GM23338 (cell line): ENCODE results near the gene GRK5. TPM values are rescaled to one million over a fixed set of nuclear protein-coding genes. Genes with fewer than 3 reads are reported as not detected.

Experiments used
- ATAC-seq: fragments of 200-7000 bp; cut with Tn5 transposase; 3 replicates; pipeline ENCODE4 v1.9.1; 2020
- DNase-seq: peaks from one replicate; pipeline ENCODE4 v3.0.0-alpha.2; 2015; ENCODE audit warnings: low spot score
- H2AFZ ChIP-seq: fragments of 200-600 bp; sonication (generic); 2 replicates; pipeline ENCODE4 v1.8.0; 2016; ENCODE audit warnings: antibody characterized with exemption, mild to moderate bottlenecking, moderate library complexity
- H3F3A ChIP-seq: fragments of 200-600 bp; sonication (generic); replicated peaks from 2 replicates; pipeline ENCODE4 v1.8.0; 2017; ENCODE audit warnings: antibody characterized with exemption, mixed run types, low read depth
- H3K27ac ChIP-seq: fragments of 200-600 bp; sonication (generic); 2 replicates; pipeline ENCODE4 v1.6.1; 2016; ENCODE audit warnings: low read depth
- H3K27me3 ChIP-seq: fragments of 200-600 bp; sonication (generic); 2 replicates; pipeline ENCODE4 v1.8.0; 2016; ENCODE audit warnings: mild to moderate bottlenecking, mixed run types, moderate library complexity; ENCODE audit not compliant: insufficient read depth
- H3K36me3 ChIP-seq: fragments of 200-600 bp; sonication (generic); 2 replicates; pipeline ENCODE4 v1.8.0; 2016; ENCODE audit warnings: mild to moderate bottlenecking; ENCODE audit not compliant: insufficient read depth
- H3K4me1 ChIP-seq: fragments of 200-600 bp; sonication (generic); 2 replicates; pipeline ENCODE4 v1.8.0; 2016; ENCODE audit warnings: mild to moderate bottlenecking, moderate library complexity; ENCODE audit not compliant: insufficient read depth
- H3K4me2 ChIP-seq: fragments of 200-600 bp; sonication (generic); 2 replicates; pipeline ENCODE4 v1.7.1; 2017; ENCODE audit warnings: mixed run types
- H3K4me3 ChIP-seq: fragments of 200-600 bp; sonication (generic); 2 replicates; pipeline ENCODE4 v1.6.1; 2016; ENCODE audit warnings: mixed run types
- H3K79me2 ChIP-seq: fragments of 200-600 bp; sonication (generic); replicated peaks from 2 replicates; pipeline ENCODE4 v1.8.0; 2017; ENCODE audit warnings: mild to moderate bottlenecking; ENCODE audit not compliant: insufficient read depth
- H3K9me2 ChIP-seq: fragments of 200-600 bp; sonication (generic); 2 replicates; pipeline ENCODE4 v1.8.0; 2017; ENCODE audit not compliant: insufficient read depth
- H4K20me1 ChIP-seq: fragments of 200-600 bp; sonication (generic); replicated peaks from 2 replicates; pipeline ENCODE4 v1.8.0; 2017; ENCODE audit warnings: mild to moderate bottlenecking; ENCODE audit not compliant: insufficient read depth
- H3K27ac Mint-ChIP-seq: 2 replicates; pipeline ENCODE4 v1.8.0; 2020; ENCODE audit warnings: inconsistent platforms, mild to moderate bottlenecking, moderate library complexity, mixed read lengths
- H3K27me3 Mint-ChIP-seq: 3 replicates; pipeline ENCODE4 v1.8.0; 2022; ENCODE audit warnings: low read depth, mild to moderate bottlenecking, moderate library complexity, mixed read lengths, inconsistent platforms; ENCODE audit not compliant: insufficient read depth, poor library complexity
- H3K36me3 Mint-ChIP-seq: 3 replicates; pipeline ENCODE4 v1.8.0; 2021; ENCODE audit warnings: low read depth, mild to moderate bottlenecking, inconsistent platforms, moderate library complexity, mixed read lengths
- H3K4me1 Mint-ChIP-seq: 3 replicates; pipeline ENCODE4 v1.8.0; 2020; ENCODE audit warnings: mild to moderate bottlenecking, inconsistent platforms, mixed read lengths
- H3K4me3 Mint-ChIP-seq: 3 replicates; pipeline ENCODE4 v1.8.0; 2021; ENCODE audit warnings: moderate library complexity, mild to moderate bottlenecking, inconsistent platforms, mixed read lengths
- H3K9me3 Mint-ChIP-seq: 3 replicates; pipeline ENCODE4 v1.8.0; 2020; ENCODE audit warnings: moderate library complexity, mild to moderate bottlenecking, inconsistent platforms, mixed read lengths
- CREB1 ChIP-seq: fragments of 250-450 bp; sonication (Bioruptor Pico); IDR thresholded peaks from 2 replicates; pipeline ENCODE4 v1.5.0; 2020; ENCODE audit warnings: low read depth, mild to moderate bottlenecking, moderate library complexity
- EZH2 ChIP-seq: fragments of 200-600 bp; sonication (generic); IDR thresholded peaks from one replicate; pipeline ENCODE4 v1.8.0; 2017; ENCODE audit warnings: antibody characterized with exemption, mild to moderate bottlenecking, low read depth; ENCODE audit not compliant: unreplicated experiment
- EZH2phosphoT487 ChIP-seq: fragments of 200-600 bp; sonication (generic); IDR thresholded peaks from one replicate; pipeline ENCODE4 v1.8.1; 2018; ENCODE audit warnings: antibody characterized with exemption; ENCODE audit not compliant: unreplicated experiment
- JUNB ChIP-seq: IDR thresholded peaks from one replicate; pipeline ENCODE4 v1.6.1; 2016; ENCODE audit warnings: antibody characterized with exemption; ENCODE audit not compliant: unreplicated experiment
- NANOG ChIP-seq: IDR thresholded peaks from 2 replicates; pipeline ENCODE4 v1.6.1; 2016; ENCODE audit warnings: antibody characterized with exemption, borderline replicate concordance
- POLR2AphosphoS5 ChIP-seq: IDR thresholded peaks from 2 replicates; pipeline ENCODE4 v1.6.1; 2016; ENCODE audit warnings: antibody characterized with exemption, low read depth
- STAT1 ChIP-seq: IDR thresholded peaks from one replicate; pipeline ENCODE4 v1.6.1; 2016; ENCODE audit warnings: antibody characterized with exemption; ENCODE audit not compliant: unreplicated experiment
- ZNF114 ChIP-seq: fragments of 250-450 bp; sonication (Bioruptor Pico); IDR thresholded peaks from 2 replicates; pipeline ENCODE4 v1.5.0; 2020; ENCODE audit warnings: mild to moderate bottlenecking, moderate library complexity
- ZNF331 ChIP-seq: fragments of 250-450 bp; sonication (Bioruptor Pico); IDR thresholded peaks from 2 replicates; pipeline ENCODE4 v1.5.0; 2020; ENCODE audit warnings: low read depth, mild to moderate bottlenecking, moderate library complexity
- polyA plus RNA-seq: library from polyadenylated mRNA; unstranded; fragments of >200 nt; fragmentation: Nextera tagmentation; extraction: Ambion mirVana; gene quantifications from 2 replicates; pipeline ENCODE4 v1.2.1, GENCODE V29; 2016
- total RNA-seq: library from RNA; depleted of rRNA; stranded (reverse); fragments of >200 nt; shearing (Covaris generic); gene quantifications from 2 replicates; pipeline ENCODE4 v1.2.3, GENCODE V29; 2014
- TF ChIP-seq, protein P1 (sequence below): IDR thresholded peaks from one replicate; pipeline ENCODE4 v1.6.1; 2018; ENCODE audit warnings: antibody characterized with exemption; ENCODE audit not compliant: unreplicated experiment
- TF ChIP-seq, protein P2 (sequence below): IDR thresholded peaks from 2 replicates; pipeline ENCODE4 v1.6.1; 2016; ENCODE audit warnings: antibody characterized with exemption
- TF ChIP-seq, protein P3 (sequence below), 2 experiments: fragments of 200-600 bp in 1 of 2; sonication (generic) in 1 of 2; conservative IDR thresholded peaks; 2 replicates each; pipeline versions ENCODE4 v1.5.1 to v1.6.1; 2016 to 2017; ENCODE audit warnings: antibody characterized with exemption in 2 of 2, low read depth in 2 of 2, mild to moderate bottlenecking in 2 of 2, moderate library complexity in 1 of 2

Gene GRK5
- total and polyA plus RNA-seq, 2 experiments from 2014 or later = 0.53 to 2.0 TPM

GRCh38 chr10:119406601-119407253, 199.4 kb downstream of the GRK5 start:
- Histone ChIP-seq H3K27ac (no peak overlapping the region), H3K4me2 (no peak overlapping the region), H2AFZ (no peak overlapping the region), H3K4me3 (no peak overlapping the region), H3K9me2 (no peaks in the 10 kb centered on the region), H3K27me3 (no peaks in the 10 kb centered on the region), H3F3A (no peaks in the 10 kb centered on the region), H3K79me2 (no peaks in the 10 kb centered on the region), H3K4me1 (no peaks in the 10 kb centered on the region), H3K36me3 (no peaks in the 10 kb centered on the region), H4K20me1 (no peaks in the 10 kb centered on the region)
- no peak overlapping the region for H3K4me3 Mint-ChIP-seq
- peaks cover 8% of the 10 kb centered on the region for H3K27me3 Mint-ChIP-seq
- H3K4me1 Mint-ChIP-seq = peaks cover 9% of the 10 kb centered on the region; the same call in 2 of the 3 replicates
- H3K36me3 Mint-ChIP-seq = no peaks in the 10 kb centered on the region
- ATAC-seq (no peak), DNase-seq (no peak)
- no peaks in the 10 kb centered on the region for H3K9me3 Mint-ChIP-seq
- H3K27ac Mint-ChIP-seq = no peak overlapping the region
- TF ChIP-seq EZH2 (no peak), POLR2AphosphoS5 (no peak), JUNB (no peak), EZH2phosphoT487 (no peak), ZNF331 (CRISPR knock-in tag) (no peak), CREB1 (CRISPR knock-in tag) (no peak), NANOG (no peak)

DNA sequence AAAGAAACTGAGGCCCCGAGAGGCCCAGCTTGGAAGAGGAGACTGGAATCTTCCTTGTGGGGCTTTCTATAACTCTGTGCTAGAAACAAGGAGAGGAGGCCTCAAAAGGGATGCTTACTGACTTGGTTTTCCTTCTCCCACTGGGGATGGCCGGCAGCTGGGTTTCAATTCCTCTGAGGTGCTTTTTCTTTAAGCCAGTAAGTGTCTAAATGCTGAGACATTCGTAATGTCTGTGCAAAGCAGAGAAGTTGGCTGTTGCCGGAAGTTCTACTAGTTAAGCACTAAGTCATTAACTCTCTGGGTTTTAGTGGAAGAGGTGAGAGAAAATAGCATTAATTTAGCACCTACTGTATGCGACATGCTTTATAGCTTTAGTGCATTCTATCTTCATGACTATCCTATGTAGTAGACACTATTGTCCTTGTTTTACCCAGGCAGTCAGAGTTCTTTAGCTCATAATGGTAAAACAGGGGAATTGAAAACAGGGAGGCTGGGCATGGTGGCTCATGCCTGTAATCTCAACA, 199.9 kb downstream of the GRK5 start:
- Histone ChIP-seq H3K27ac (no peak overlapping the region), H3K79me2 (no peaks in the 10 kb centered on the region), H3F3A (no peaks in the 10 kb centered on the region), H3K27me3 (no peaks in the 10 kb centered on the region), H4K20me1 (no peaks in the 10 kb centered on the region), H3K4me1 (no peaks in the 10 kb centered on the region), H3K4me2 (no peak overlapping the region), H3K9me2 (no peaks in the 10 kb centered on the region), H3K4me3 (no peak overlapping the region), H3K36me3 (no peaks in the 10 kb centered on the region), H2AFZ (no peak overlapping the region)
- H3K36me3 Mint-ChIP-seq = no peaks in the 10 kb centered on the region
- DNase-seq = no peak
- no peak for ATAC-seq
- H3K27ac Mint-ChIP-seq = no peak overlapping the region
- H3K4me1 Mint-ChIP-seq = peaks cover 9% of the 10 kb centered on the region; the same call in 2 of the 3 replicates
- peaks cover 8% of the 10 kb centered on the region for H3K27me3 Mint-ChIP-seq
- H3K9me3 Mint-ChIP-seq = no peaks in the 10 kb centered on the region
- no peak overlapping the region for H3K4me3 Mint-ChIP-seq
- no peak for TF ChIP-seq EZH2phosphoT487
- no peak for TF ChIP-seq ZNF114 (CRISPR knock-in tag)
- TF ChIP-seq POLR2AphosphoS5 = no peak
- TF ChIP-seq, protein P1, sequence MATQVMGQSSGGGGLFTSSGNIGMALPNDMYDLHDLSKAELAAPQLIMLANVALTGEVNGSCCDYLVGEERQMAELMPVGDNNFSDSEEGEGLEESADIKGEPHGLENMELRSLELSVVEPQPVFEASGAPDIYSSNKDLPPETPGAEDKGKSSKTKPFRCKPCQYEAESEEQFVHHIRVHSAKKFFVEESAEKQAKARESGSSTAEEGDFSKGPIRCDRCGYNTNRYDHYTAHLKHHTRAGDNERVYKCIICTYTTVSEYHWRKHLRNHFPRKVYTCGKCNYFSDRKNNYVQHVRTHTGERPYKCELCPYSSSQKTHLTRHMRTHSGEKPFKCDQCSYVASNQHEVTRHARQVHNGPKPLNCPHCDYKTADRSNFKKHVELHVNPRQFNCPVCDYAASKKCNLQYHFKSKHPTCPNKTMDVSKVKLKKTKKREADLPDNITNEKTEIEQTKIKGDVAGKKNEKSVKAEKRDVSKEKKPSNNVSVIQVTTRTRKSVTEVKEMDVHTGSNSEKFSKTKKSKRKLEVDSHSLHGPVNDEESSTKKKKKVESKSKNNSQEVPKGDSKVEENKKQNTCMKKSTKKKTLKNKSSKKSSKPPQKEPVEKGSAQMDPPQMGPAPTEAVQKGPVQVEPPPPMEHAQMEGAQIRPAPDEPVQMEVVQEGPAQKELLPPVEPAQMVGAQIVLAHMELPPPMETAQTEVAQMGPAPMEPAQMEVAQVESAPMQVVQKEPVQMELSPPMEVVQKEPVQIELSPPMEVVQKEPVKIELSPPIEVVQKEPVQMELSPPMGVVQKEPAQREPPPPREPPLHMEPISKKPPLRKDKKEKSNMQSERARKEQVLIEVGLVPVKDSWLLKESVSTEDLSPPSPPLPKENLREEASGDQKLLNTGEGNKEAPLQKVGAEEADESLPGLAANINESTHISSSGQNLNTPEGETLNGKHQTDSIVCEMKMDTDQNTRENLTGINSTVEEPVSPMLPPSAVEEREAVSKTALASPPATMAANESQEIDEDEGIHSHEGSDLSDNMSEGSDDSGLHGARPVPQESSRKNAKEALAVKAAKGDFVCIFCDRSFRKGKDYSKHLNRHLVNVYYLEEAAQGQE = no peak
- TF ChIP-seq EZH2 = no peak
- TF ChIP-seq, protein P2, sequence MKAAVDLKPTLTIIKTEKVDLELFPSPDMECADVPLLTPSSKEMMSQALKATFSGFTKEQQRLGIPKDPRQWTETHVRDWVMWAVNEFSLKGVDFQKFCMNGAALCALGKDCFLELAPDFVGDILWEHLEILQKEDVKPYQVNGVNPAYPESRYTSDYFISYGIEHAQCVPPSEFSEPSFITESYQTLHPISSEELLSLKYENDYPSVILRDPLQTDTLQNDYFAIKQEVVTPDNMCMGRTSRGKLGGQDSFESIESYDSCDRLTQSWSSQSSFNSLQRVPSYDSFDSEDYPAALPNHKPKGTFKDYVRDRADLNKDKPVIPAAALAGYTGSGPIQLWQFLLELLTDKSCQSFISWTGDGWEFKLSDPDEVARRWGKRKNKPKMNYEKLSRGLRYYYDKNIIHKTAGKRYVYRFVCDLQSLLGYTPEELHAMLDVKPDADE = no peak
- TF ChIP-seq CREB1 (CRISPR knock-in tag) = no peak
- TF ChIP-seq NANOG = no peak
- TF ChIP-seq JUNB = no peak
- no peak for TF ChIP-seq ZNF331 (CRISPR knock-in tag)
- TF ChIP-seq STAT1 = no peak
- TF ChIP-seq, protein P3, sequence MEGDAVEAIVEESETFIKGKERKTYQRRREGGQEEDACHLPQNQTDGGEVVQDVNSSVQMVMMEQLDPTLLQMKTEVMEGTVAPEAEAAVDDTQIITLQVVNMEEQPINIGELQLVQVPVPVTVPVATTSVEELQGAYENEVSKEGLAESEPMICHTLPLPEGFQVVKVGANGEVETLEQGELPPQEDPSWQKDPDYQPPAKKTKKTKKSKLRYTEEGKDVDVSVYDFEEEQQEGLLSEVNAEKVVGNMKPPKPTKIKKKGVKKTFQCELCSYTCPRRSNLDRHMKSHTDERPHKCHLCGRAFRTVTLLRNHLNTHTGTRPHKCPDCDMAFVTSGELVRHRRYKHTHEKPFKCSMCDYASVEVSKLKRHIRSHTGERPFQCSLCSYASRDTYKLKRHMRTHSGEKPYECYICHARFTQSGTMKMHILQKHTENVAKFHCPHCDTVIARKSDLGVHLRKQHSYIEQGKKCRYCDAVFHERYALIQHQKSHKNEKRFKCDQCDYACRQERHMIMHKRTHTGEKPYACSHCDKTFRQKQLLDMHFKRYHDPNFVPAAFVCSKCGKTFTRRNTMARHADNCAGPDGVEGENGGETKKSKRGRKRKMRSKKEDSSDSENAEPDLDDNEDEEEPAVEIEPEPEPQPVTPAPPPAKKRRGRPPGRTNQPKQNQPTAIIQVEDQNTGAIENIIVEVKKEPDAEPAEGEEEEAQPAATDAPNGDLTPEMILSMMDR (conservative IDR thresholded peaks at IDR 0.05; ENCODE audit: low read depth in 2 of 2) = no peak
